K562 (cell line): ENCODE measurements around the gene CLIC5. TPM values are rescaled to one million over a fixed set of nuclear protein-coding genes. Genes with fewer than 3 reads are reported as not detected.

ENCODE experiments used
- ATAC-seq: fragments of 200-7000 bp; cut with Tn5 transposase; 3 replicates; pipeline ENCODE4 v1.9.1; 2020; ENCODE audit warnings: moderate library complexity
- BruUV-seq: library from RNA; stranded (reverse); fragments of 400-500 nt; replicated peaks from 2 replicates; lab custom pipeline; 2021; lab: Mats Ljungman, UMichigan
- CTCF ChIA-PET: fragments of 300-600 bp; formaldehyde crosslinking; extraction: SDS; loops from one replicate; lab custom pipeline; 2021; ENCODE audit warnings: low intra/inter-chr PET ratio; lab: Yijun Ruan, JAX
- POLR2A ChIA-PET: fragments of 300-600, 350-650 bp; sonication (Branson Sonifier 250); formaldehyde crosslinking; extraction: SDS; loops from one replicate; lab custom pipeline; 2021; ENCODE audit warnings: antibody characterized with exemption, inconsistent platforms; lab: Yijun Ruan, JAX
- DNase-seq, 4 experiments: peaks; one replicate each; pipeline versions ENCODE4 v3.0.0 to v3.0.0-alpha.2; 2011 to 2018; ENCODE audit warnings: low spot score in 3 of 4, mixed read lengths in 3 of 4; ENCODE audit errors: extremely low read depth in 1 of 4
- FAIRE-seq: peaks from 2 replicates; lab custom pipeline; 2011; peaks lifted over from hg19 to GRCh38; lab: Jason Lieb, UNC
- H2AFZ ChIP-seq: 2 replicates; pipeline ENCODE4 v1.6.0; 2011; ENCODE audit warnings: low read depth, low read length, control low read depth, inconsistent platforms
- H3K27ac ChIP-seq: fragments of 200-600 bp; 3 replicates; pipeline ENCODE4 v1.8.0; 2011; ENCODE audit warnings: low read depth, mild to moderate bottlenecking, control low read depth, inconsistent platforms, low read length, moderate library complexity, mixed read lengths; ENCODE audit errors: extremely low read depth
- H3K27me3 ChIP-seq, 2 experiments: fragments of 300-600 bp in 1 of 2; 2 replicates in 1 of 2; 3 replicates in 1 of 2; pipeline versions ENCODE4 v1.6.0 to v1.8.0; 2011; ENCODE audit warnings: inconsistent platforms in 2 of 2, low read length in 2 of 2, mild to moderate bottlenecking in 1 of 2, mixed read lengths in 1 of 2, moderate library complexity in 1 of 2; ENCODE audit not compliant: control insufficient read depth in 2 of 2, insufficient read depth in 2 of 2
- H3K36me3 ChIP-seq: fragments of 300-600 bp; 3 replicates; pipeline ENCODE4 v1.8.0; 2011; ENCODE audit warnings: mild to moderate bottlenecking, low read length, inconsistent platforms; ENCODE audit not compliant: control insufficient read depth, insufficient read depth
- H3K4me1 ChIP-seq, 2 experiments: fragments of 200-600 bp in 1 of 2; replicated peaks in 1 of 2; 2 replicates in 1 of 2; 3 replicates in 1 of 2; pipeline versions ENCODE4 v1.5.1 to v1.8.0; 2011; ENCODE audit warnings: inconsistent platforms in 2 of 2, low read length in 2 of 2, mild to moderate bottlenecking in 1 of 2, mixed read lengths in 1 of 2, moderate library complexity in 1 of 2; ENCODE audit not compliant: control insufficient read depth in 2 of 2, insufficient read depth in 2 of 2
- H3K4me2 ChIP-seq: 2 replicates; pipeline ENCODE4 v1.6.1; 2011; ENCODE audit warnings: low read length, control low read depth, inconsistent platforms, mixed read lengths; ENCODE audit not compliant: insufficient read depth
- H3K4me3 ChIP-seq: fragments of 200-600 bp; sonication (generic), shearing (Covaris generic); 2 replicates; pipeline ENCODE4 v1.5.1; 2016; ENCODE audit warnings: control low read depth, inconsistent platforms
- H3K79me2 ChIP-seq: fragments of 200-600 bp; 3 replicates; pipeline ENCODE4 v1.8.0; 2011; ENCODE audit warnings: low read length, inconsistent platforms; ENCODE audit not compliant: control insufficient read depth, insufficient read depth
- H3K9ac ChIP-seq, 2 experiments: 2 replicates each; pipeline versions ENCODE4 v1.6.0 to v1.6.1; 2011; ENCODE audit warnings: low read depth in 2 of 2, low read length in 2 of 2, control low read depth in 1 of 2, inconsistent platforms in 1 of 2, mild to moderate bottlenecking in 1 of 2, mixed read lengths in 1 of 2; ENCODE audit not compliant: insufficient read depth in 1 of 2
- H3K9me1 ChIP-seq: one replicate; pipeline ENCODE4 v1.6.0; 2011; ENCODE audit warnings: inconsistent platforms, mild to moderate bottlenecking, low read length, moderate library complexity; ENCODE audit not compliant: control insufficient read depth, insufficient read depth
- H3K9me3 ChIP-seq: replicated peaks from 2 replicates; pipeline ENCODE4 v1.5.1; 2011; ENCODE audit warnings: low read depth, low read length, inconsistent platforms; ENCODE audit not compliant: control insufficient read depth, insufficient read depth
- H4K20me1 ChIP-seq: replicated peaks from 2 replicates; pipeline ENCODE4 v1.6.1; 2011; ENCODE audit warnings: low read length, inconsistent platforms, mixed read lengths; ENCODE audit not compliant: control insufficient read depth, insufficient read depth
- AFF4 ChIP-seq: sonication (generic); formaldehyde crosslinking; IDR thresholded peaks from 2 replicates; pipeline ENCODE4 v1.8.0; 2023; ENCODE audit warnings: mild to moderate bottlenecking, missing genetic modification reagents
- CREBBP ChIP-seq: IDR thresholded peaks from one replicate; pipeline ENCODE4 v1.6.1; 2012; ENCODE audit warnings: low read depth, mild to moderate bottlenecking, control low read depth, inconsistent platforms, low read length
- GABPB1 ChIP-seq: sonication (generic); formaldehyde crosslinking; IDR thresholded peaks from 2 replicates; pipeline ENCODE4 v1.8.0; 2022; ENCODE audit warnings: mild to moderate bottlenecking, missing genetic modification reagents
- HDAC6 ChIP-seq: IDR thresholded peaks from 2 replicates; pipeline ENCODE4 v1.6.1; 2012; ENCODE audit warnings: low read depth, mild to moderate bottlenecking, control low read depth, inconsistent platforms, low read length, moderate library complexity
- HDAC8 ChIP-seq: fragments of 450-650 bp; IDR thresholded peaks from 2 replicates; pipeline ENCODE4 v1.6.1; 2016; ENCODE audit warnings: mild to moderate bottlenecking, missing genetic modification characterization, moderate library complexity, missing compliant biosample characterization
- NFE2 ChIP-seq: IDR thresholded peaks from 2 replicates; pipeline ENCODE4 v1.6.1; 2014; ENCODE audit warnings: antibody characterized with exemption, low read depth
- PHB2 ChIP-seq: fragments of 450-650 bp; IDR thresholded peaks from 2 replicates; pipeline ENCODE4 v1.6.1; 2017; ENCODE audit warnings: low read depth
- RAD21 ChIP-seq, 2 experiments: fragments of 250-450 bp in 1 of 2; fragments of 450-650 bp in 1 of 2; sonication (Bioruptor Pico) in 1 of 2; formaldehyde crosslinking in 1 of 2; IDR thresholded peaks in 1 of 2; conservative IDR thresholded peaks in 1 of 2; 2 replicates each; pipeline versions ENCODE4 v1.4.0 to v1.8.0; 2020 to 2022; ENCODE audit warnings: mild to moderate bottlenecking in 2 of 2, moderate library complexity in 1 of 2
- SMAD1 ChIP-seq: fragments of 150-350 bp; IDR thresholded peaks from 2 replicates; pipeline ENCODE4 v1.6.1; 2014; ENCODE audit warnings: low read length, low read depth; ENCODE audit not compliant: partially characterized antibody
- ZFPM2 ChIP-seq: fragments of 250-450 bp; sonication (Bioruptor Pico); IDR thresholded peaks from 2 replicates; pipeline ENCODE4 v1.5.1; 2022; ENCODE audit warnings: mild to moderate bottlenecking
- ZNF407 ChIP-seq: fragments of 450-650 bp; IDR thresholded peaks from 2 replicates; pipeline ENCODE4 v1.6.1; 2016; ENCODE audit warnings: low read depth
- WGBS: fragments of 100-300 bp; shearing (Covaris generic); methylation state at CpG from one replicate; pipeline ENCODE4 v1.1.6; 2016; ENCODE audit warnings: low coverage, mixed read lengths; ENCODE audit not compliant: insufficient coverage; ENCODE audit errors: missing lambda C conversion rate; 5-methylcytosine and 5-hydroxymethylcytosine counted together
- in situ Hi-C: fragments of 300-500 bp; cut with MboI; formaldehyde crosslinking; loops from 4 replicates; pipeline ENCODE4 v1.15.0; 2018; ENCODE audit warnings: inconsistent platforms, mixed read lengths
- intact Hi-C: fragments of 100-400 bp; cut with micrococcal nuclease; formaldehyde crosslinking; loops from 2 replicates; pipeline ENCODE4 v1.14.2; 2022
- polyA plus RNA-seq, 8 experiments: library from polyadenylated mRNA; depleted of rRNA in 4 of 8; stranded (reverse) in 5 of 8; unstranded in 3 of 8; fragments of >200 nt; fragmentation: Nextera tagmentation in 2 of 8; fragmentation: Illumina TruSeq in 1 of 8; extraction: Ambion mirVana in 2 of 8; extraction: Trizol in 1 of 8; gene quantifications; 2 replicates each; pipeline versions ENCODE4 v1.2.1 to v1.2.3, GENCODE V29; 2011 to 2014; ENCODE audit warnings: inconsistent platforms in 1 of 8, missing spikeins in 1 of 8
- total RNA-seq, 7 experiments: library from RNA; depleted of rRNA in 6 of 7; stranded (reverse); fragments of >200 nt in 6 of 7; fragmentation: Illumina TruSeq in 2 of 7; extraction: Trizol in 2 of 7; gene quantifications; 2 replicates each; pipeline versions ENCODE4 v1.2.1 to v1.2.3, GENCODE V29; 2011 to 2021; ENCODE audit warnings: low replicate concordance in 1 of 7

The CLIC5 gene
- total and polyA plus RNA-seq, 9 of the 15 experiments (the other 6 are each of a cell fraction or from before 2014, with no cell fraction given) = 0.31 TPM; not detected in 8

GRCh38 chr6:45959534-45960145 lies 56.0 kb downstream of the CLIC5 start:
- Histone ChIP-seq H3K9ac (no peak overlapping the region), H2AFZ (no peak overlapping the region), H3K9me1 (no peaks in the 10 kb centered on the region), H3K4me3 (no peak overlapping the region), H3K27ac (no peak overlapping the region), H4K20me1 (no peaks in the 10 kb centered on the region), H3K79me2 (no peaks in the 10 kb centered on the region), H3K36me3 (no peaks in the 10 kb centered on the region), H3K9me3 (no peaks in the 10 kb centered on the region), H3K27me3 (peaks cover 5 to 9% of the 10 kb centered on the region in 2 experiments; a peak in 1 of 5 replicates), H3K4me2 (no peak overlapping the region), H3K4me1 (no peaks in the 10 kb centered on the region)
- in situ Hi-C loops = no loop called here
- FAIRE-seq (no peak), ATAC-seq (no peak), DNase-seq (no peak)
- 5% methylated on average over 4 of the region's 4 CpGs for WGBS
- BruUV-seq = no TSS peak
- CTCF ChIA-PET = no interaction called here
- intact Hi-C loops = no loop called here
- POLR2A ChIA-PET = no interaction called here
- TF ChIP-seq ZNF407 = no peak
- no peak for TF ChIP-seq HDAC8 (tag)
- no peak for TF ChIP-seq ZFPM2 (CRISPR knock-in tag)
- TF ChIP-seq PHB2 = no peak
- no peak for TF ChIP-seq RAD21 (CRISPR knock-in tag; conservative IDR thresholded peaks at IDR 0.05 in 1 of 2, IDR thresholded peaks at IDR 0.05 in 1 of 2)
- TF ChIP-seq CREBBP = no peak
- TF ChIP-seq NFE2 = no peak
- no peak for TF ChIP-seq SMAD1
- TF ChIP-seq HDAC6 = no peak
- TF ChIP-seq AFF4 (CRISPR knock-in tag) = no peak
- no peak for TF ChIP-seq GABPB1 (CRISPR knock-in tag)
